ENCODE measurements around the gene C3orf20.

Gene C3orf20

DNA sequence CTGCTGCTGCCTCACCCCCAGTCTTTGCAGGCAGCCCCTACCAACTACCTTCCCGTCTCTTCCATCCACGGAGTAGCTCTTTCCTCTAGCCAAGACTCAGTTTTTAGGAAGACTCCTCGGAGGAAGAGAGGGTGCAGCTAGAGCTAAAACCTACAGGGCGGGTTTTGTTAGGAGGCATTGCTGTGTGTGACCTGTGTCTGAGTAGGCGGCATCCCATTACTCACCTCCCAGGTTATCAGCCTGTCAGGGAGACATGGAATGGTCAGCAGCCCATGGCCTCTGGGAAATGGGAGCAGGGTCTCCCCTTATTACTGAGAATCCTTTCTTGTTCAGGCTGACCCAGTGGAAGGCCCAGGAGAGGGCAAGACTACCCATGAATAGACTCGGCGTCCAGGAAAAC lies 100.1 kb downstream of the C3orf20 start:
- DNase-seq (ENCODE audit: low spot score), result no peak

DNA sequence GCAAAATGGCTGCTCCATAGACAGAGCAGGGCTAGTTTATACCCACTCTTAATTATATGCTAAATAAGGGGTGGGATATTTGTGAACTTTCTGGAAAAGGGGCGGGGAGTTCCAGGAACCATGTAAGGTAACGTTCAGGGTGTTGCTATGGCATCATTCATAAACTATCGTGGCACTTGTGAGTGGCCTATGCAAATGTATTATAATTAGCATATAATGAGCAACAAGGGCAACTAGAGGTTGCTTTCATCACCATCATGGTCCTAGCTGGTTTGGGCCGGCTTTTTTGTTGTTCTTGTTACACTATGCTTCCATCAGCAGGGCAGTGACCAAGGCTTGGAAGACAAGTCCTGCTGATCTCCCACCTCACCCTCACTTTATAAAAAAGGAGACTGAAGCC lies 100.6 kb downstream of the C3orf20 start:
- no peak for DNase-seq (ENCODE audit: low spot score)

- no peak for DNase-seq (ENCODE audit: low spot score)
Observed at GRCh38 chr3:14779069-14779685, 104.2 kb downstream of the C3orf20 start.

DNA sequence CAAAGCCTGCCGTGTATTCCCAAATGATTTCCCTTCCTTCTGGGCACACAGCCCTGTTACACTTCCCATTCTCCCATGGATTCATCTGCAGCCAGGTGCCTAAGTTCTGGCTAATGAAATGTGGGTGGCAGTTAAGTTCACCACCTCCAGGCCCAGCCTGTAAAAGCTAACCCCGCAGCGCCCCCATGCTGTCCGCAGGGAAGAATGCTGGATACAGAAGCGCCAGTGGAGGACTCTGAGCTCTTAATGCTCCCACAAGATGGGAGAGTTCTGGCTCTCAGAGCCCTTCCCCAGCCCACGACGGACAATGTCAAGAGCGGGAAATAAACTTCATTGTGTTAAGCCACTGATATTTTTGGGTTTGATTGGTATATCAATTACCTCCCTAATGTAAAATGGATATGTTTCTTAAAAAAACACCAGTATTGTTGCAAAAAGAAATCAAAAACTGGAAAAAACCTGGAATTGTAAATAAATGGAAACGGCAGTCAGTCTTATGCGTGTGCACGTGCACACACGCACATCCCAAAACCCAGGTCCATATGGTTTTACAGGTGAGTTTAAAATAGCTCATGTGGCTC lies 106.1 kb downstream of the C3orf20 start:
- DNase-seq (ENCODE audit: low spot score), result peak; percentile 78

- no peak for DNase-seq (ENCODE audit: low spot score)
Observed at GRCh38 chr3:14783480-14784086, 108.6 kb downstream of the C3orf20 start.

GRCh38 chr3:14784087-14784681 lies 109.2 kb downstream of the C3orf20 start:
- DNase-seq (ENCODE audit: low spot score), result no peak

DNA sequence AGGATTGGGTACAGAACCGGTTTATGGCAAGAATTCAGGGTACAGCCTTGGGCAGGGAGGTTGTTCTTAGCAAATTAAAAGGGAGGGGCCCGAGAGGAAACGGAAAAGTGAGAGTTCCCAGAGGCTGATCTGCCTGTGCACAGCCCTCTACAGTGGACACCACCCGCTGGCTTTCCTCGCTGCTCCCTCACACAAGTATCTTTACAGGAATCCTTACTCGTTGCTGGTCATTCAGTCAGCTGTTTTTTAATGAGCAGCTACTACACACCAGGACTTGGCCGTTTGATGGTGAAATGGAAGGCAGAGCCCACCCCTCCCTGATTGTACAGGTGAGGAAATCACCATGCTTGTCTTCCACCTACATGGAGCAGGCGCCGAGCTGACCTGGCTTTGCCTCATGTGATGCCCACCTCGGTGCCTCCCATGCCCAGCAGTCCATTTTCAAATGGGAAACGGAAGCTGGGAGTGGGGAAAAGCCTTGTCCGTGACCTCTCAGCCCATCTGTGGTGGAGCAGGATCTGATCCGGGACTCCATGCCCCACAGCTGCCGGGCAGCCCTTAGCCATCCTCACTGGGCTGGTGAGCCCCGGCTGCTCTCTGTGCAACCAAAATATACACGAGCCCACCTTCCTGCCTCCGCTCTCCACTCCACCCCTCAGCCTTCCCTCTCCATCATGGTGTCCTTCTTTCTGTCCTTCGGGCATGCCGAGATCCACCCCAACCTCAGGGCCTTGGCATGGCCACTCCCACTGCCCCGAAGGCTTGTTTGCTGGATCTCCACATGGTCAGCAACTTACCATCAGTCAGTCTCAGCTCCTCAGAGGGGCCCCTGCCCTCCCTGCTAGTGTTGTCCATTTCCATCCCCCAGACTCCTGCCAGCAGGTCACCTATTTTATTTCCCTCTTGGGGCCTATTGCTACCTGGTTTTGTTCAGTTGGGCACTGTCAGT lies 110.5 kb downstream of the C3orf20 start:
- no peak for DNase-seq (ENCODE audit: low spot score)

DNA sequence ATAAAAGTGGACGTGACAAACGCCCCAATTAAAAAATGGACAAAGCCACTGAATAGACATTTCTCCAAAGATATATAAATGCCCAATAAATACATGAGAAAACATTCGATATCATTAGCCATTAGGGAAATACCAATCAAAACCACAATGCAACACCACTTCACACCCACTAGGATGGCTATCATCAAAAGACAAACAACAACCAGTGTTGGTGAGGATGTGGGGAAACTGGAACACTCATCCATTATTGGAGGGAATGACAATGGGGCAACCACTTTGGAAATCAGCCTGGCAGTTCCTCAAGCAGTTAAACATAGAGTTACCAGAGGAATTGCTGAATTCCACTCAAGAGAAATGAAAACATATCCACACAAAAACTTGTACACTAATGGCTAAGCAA lies 111.4 kb downstream of the C3orf20 start:
- DNase-seq (ENCODE audit: low spot score), result no peak

GRCh38 chr3:14787630-14788029 lies 112.7 kb downstream of the C3orf20 start:
- no peak for DNase-seq (ENCODE audit: low spot score)

GRCh38 chr3:14788644-14789043 lies 113.7 kb downstream of the C3orf20 start:
- DNase-seq (ENCODE audit: low spot score), result peak; percentile 39

DNA sequence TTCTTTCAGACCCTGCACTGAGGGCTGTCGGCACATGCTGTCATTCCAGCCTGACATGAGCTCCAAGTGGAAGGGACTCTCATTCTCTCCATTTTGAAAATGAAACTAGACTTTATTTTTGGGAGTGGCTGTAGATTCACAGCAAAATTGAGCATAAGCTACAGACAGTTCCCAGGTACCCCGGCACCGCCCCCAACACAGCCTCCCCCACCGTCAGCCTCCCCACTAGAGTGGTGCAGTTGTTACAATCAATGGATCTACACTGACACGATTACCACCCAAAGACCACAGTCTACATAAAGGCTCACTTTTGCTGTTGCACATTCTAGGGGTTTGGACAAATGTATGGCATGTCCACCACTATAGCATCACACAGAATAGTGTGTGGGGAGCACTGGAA lies 114.3 kb downstream of the C3orf20 start:
- no peak for DNase-seq (ENCODE audit: low spot score)

- DNase-seq (ENCODE audit: low spot score), result no peak
Observed at GRCh38 chr3:14789640-14790285, 114.8 kb downstream of the C3orf20 start.

DNA sequence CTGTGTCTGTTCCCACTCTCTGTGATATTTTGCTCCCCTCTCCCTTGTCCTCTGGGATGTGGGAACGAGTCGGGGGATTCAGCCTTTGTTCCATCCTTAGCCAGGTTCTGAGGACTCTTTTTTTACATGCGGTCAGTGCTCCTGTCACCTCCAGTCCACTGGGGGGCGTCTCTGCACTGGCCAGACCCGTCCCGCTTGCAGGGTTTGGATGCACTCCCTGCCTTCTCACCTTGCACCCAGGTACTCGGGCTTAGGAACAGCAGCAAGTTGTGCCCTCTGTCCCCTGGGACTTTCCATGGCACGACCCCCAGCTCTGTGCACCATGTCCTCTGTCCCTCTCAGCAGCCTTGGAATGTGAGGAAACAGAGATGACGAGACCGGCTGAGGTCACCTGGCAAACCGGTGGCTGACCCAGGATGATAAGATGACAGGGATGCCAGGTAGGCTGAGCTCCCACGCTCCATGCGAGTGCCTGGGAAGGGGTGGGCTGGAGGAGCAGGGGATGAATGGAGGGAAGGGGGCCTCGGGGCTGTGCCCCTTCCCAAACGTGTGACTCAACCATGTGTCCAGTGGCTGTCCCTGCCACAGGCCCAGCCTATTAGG lies 116.5 kb downstream of the C3orf20 start:
- peak; percentile 55 for DNase-seq (ENCODE audit: low spot score)

- DNase-seq (ENCODE audit: low spot score), result no peak
Observed at GRCh38 chr3:14792691-14793121, 117.8 kb downstream of the C3orf20 start.

- DNase-seq (ENCODE audit: low spot score), result no peak
Observed at GRCh38 chr3:14793126-14793857, 118.4 kb downstream of the C3orf20 start.

- no peak for DNase-seq (ENCODE audit: low spot score)
Observed at GRCh38 chr3:14793858-14794234, 118.9 kb downstream of the C3orf20 start.

DNA sequence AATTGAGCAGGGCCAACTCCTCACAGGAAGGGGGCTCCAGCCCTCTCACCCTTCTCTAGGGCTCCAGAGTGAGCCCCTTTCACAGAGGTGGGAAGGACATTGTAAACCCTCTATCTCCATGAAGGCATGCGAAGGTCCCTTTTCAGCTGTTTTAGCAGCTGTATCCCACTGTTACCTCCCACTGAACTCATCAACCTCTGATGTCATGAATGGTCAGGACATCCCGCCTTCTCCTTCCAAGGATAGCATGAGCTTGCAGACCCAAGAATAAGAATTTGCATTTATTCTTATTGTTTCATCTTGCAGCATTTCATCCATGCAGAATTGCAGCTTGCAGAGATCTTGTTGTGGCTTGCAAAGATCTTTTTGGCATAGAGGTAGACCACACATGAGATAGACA lies 119.5 kb downstream of the C3orf20 start:
- no peak for DNase-seq (ENCODE audit: low spot score)

DNA sequence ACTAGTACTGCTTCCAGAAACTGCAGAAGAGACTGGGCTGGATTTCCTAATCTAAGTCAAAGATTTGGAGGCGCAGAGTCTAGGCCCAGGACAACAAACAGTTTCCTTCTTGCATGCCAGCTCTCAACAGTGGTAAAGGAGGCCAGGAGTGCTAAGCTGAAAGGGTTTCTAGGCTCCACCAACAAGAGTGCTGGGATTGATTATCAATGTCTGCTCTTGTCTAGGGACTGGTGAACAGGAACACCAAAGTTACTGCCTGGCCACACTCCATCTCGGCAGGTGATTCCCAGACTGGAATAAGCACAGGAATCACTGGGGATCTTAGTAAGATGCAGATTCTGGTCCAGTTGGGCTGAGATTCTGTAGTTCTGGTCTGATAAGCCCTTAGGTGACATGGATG lies 121.1 kb downstream of the C3orf20 start:
- no peak for DNase-seq (ENCODE audit: low spot score)

- no peak for DNase-seq (ENCODE audit: low spot score)
Observed at GRCh38 chr3:14796403-14797077, 121.6 kb downstream of the C3orf20 start.

DNA sequence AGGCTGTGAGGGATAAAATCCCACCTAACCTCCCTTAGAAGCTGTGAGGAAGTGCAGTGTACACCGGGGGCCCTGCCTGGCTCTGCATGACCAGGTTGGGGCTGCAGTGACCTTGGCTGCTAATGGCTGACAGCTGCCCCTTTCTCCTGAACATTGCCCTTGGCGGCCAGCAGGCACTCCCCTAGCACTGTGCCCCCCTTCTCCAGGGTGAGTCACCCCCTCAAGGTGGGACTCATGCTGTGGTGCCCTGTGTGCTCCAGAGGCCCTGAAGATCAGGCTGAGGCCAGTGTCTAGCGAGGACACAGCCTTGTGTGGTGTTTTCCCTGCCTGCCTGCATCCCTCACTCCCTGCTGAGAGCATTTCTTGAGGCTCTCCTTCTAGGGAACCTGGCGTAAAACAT lies 122.8 kb downstream of the C3orf20 start:
- no peak for DNase-seq (ENCODE audit: low spot score)
